BE2C (cell line): ENCODE results near the gene NAA10.

Source experiments
- DNase-seq: peaks from one replicate; pipeline ENCODE4 v3.0.0-alpha.2; 2020
- H3K27me3 ChIP-seq: fragments of 250-450 bp; sonication (Bioruptor Pico); 2 replicates; pipeline ENCODE4 v1.5.1; 2020; ENCODE audit warnings: mild to moderate bottlenecking
- H3K36me3 ChIP-seq: fragments of 250-450 bp; sonication (Bioruptor Pico); 2 replicates; pipeline ENCODE4 v1.5.1; 2020; ENCODE audit warnings: mild to moderate bottlenecking
- H3K4me1 ChIP-seq: fragments of 250-450 bp; sonication (Bioruptor Pico); 2 replicates; pipeline ENCODE4 v1.5.1; 2020
- H3K4me3 ChIP-seq: 2 replicates; pipeline ENCODE4 v1.5.1; 2011; ENCODE audit warnings: low read depth, low read length
- H3K9me3 ChIP-seq: fragments of 250-450 bp; sonication (Bioruptor Pico); 2 replicates; pipeline ENCODE4 v1.5.1; 2020
- CTCF ChIP-seq: IDR thresholded peaks from 2 replicates; pipeline ENCODE4 v1.5.1; 2012; ENCODE audit warnings: mild to moderate bottlenecking, low read depth, low read length

The NAA10 gene

GRCh38 chrX:153967536-153968224, 32.8 kb upstream of the NAA10 start:
- H3K9me3 ChIP-seq, result no peaks in the 10 kb centered on the region
- peaks cover 3% of the 10 kb centered on the region; the same call in 1 of the 2 replicates for H3K4me1 ChIP-seq
- DNase-seq, result peak; percentile 3
- H3K4me3 ChIP-seq, result no peak overlapping the region
- no peaks in the 10 kb centered on the region for H3K27me3 ChIP-seq
- no peak for TF ChIP-seq CTCF
- peaks cover 54% of the 10 kb centered on the region for H3K36me3 ChIP-seq

GRCh38 chrX:153966841-153967535, 32.2 kb upstream of the NAA10 start:
- Histone ChIP-seq H3K4me1 (peaks cover 3% of the 10 kb centered on the region; the same call in 1 of the 2 replicates), H3K27me3 (no peaks in the 10 kb centered on the region), H3K4me3 (no peak overlapping the region), H3K9me3 (no peaks in the 10 kb centered on the region), H3K36me3 (peaks cover 61% of the 10 kb centered on the region)
- TF ChIP-seq CTCF, result no peak
- DNase-seq, result peak; percentile 5

GRCh38 chrX:153966283-153966688, 31.4 kb upstream of the NAA10 start:
- Histone ChIP-seq H3K4me3 (no peak overlapping the region), H3K9me3 (no peaks in the 10 kb centered on the region), H3K4me1 (peaks cover 3% of the 10 kb centered on the region; the same call in 1 of the 2 replicates), H3K36me3 (peaks cover 65% of the 10 kb centered on the region), H3K27me3 (no peaks in the 10 kb centered on the region)
- DNase-seq, result no peak
- no peak for TF ChIP-seq CTCF

- H3K4me1 ChIP-seq, result peaks cover 3% of the 10 kb centered on the region; the same call in 1 of the 2 replicates
- H3K4me3 ChIP-seq, result no peak overlapping the region
- peak; percentile 0 for DNase-seq
- peaks cover 67% of the 10 kb centered on the region for H3K36me3 ChIP-seq
- H3K27me3 ChIP-seq, result no peaks in the 10 kb centered on the region
- H3K9me3 ChIP-seq, result no peaks in the 10 kb centered on the region
- TF ChIP-seq CTCF, result no peak
These were observed 30.6 kb upstream of the NAA10 start for GRCh38 chrX:153965406-153965805.

- no peaks in the 10 kb centered on the region for H3K9me3 ChIP-seq
- no peaks in the 10 kb centered on the region for H3K27me3 ChIP-seq
- H3K4me3 ChIP-seq, result no peak overlapping the region
- H3K4me1 ChIP-seq, result peaks cover 3% of the 10 kb centered on the region; the same call in 1 of the 2 replicates
- TF ChIP-seq CTCF, result no peak
- H3K36me3 ChIP-seq, result peaks cover 80% of the 10 kb centered on the region
- no peak for DNase-seq
These were observed 29.3 kb upstream of the NAA10 start for GRCh38 chrX:153964105-153964504.

- TF ChIP-seq CTCF, result no peak
- H3K4me1 ChIP-seq, result peaks cover 3% of the 10 kb centered on the region; the same call in 1 of the 2 replicates
- no peaks in the 10 kb centered on the region for H3K27me3 ChIP-seq
- DNase-seq, result no peak
- H3K4me3 ChIP-seq, result no peak overlapping the region
- peaks cover 82% of the 10 kb centered on the region for H3K36me3 ChIP-seq
- no peaks in the 10 kb centered on the region for H3K9me3 ChIP-seq
These were observed 28.7 kb upstream of the NAA10 start for GRCh38 chrX:153963546-153963945.
